ENCODE measurements around the gene SERPINB10. TPM values are rescaled to one million over a fixed set of nuclear protein-coding genes. Genes with fewer than 3 reads are reported as not detected.

The SERPINB10 gene
- total and polyA plus RNA-seq, 2 of the 8 experiments (the other 6 are each of a cell fraction or from before 2014, with no cell fraction given), result not detected

DNA sequence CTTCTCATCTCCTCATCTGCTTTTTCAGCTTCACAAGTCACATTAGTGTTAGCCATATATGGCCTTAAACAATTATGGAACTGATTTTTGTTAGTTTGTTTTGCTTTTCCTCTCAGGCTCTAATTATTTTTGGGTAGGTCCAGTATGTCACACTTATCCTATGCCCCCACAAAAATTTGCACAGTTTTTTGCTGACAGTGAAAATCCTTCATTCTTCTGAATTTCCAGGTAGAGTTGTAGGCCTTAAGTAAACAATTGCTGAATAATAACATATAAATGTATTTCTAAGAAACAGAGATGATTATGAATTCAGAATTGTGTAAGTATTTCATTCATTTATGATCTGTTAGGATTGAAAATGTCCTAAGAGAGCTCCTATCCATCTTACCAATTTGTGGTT, 8.6 kb upstream of the SERPINB10 start:
- Histone ChIP-seq H2AK5ac (ENCODE audit: low read depth, low read length) (no peak overlapping the region), H3K79me2 (ENCODE audit: control insufficient read depth in 1 of 2, insufficient read depth in 2 of 2, low read length in 2 of 2) (no peaks in the 10 kb centered on the region), H3K27ac (ENCODE audit: low read depth, low read length) (no peak overlapping the region), H2BK120ac (replicated peaks; ENCODE audit: low read depth, low read length) (no peak overlapping the region), H4K5ac (ENCODE audit: insufficient read length, low read depth, low read length) (no peak overlapping the region), H4K8ac (ENCODE audit: extremely low read depth, insufficient read depth, low read length) (no peak overlapping the region), H2BK5ac (ENCODE audit: low read depth, low read length) (no peak overlapping the region), H2BK20ac (ENCODE audit: low read length) (no peak overlapping the region), H3K4me2 (ENCODE audit: insufficient read depth in 1 of 2, low read depth in 2 of 2, low read length in 2 of 2) (no peak overlapping the region), H3K79me1 (ENCODE audit: low read depth, low read length) (no peaks in the 10 kb centered on the region), H3K56ac (replicated peaks; ENCODE audit: insufficient read length, low read depth, low read length) (no peak overlapping the region), H3K23ac (ENCODE audit: insufficient read length) (no peak overlapping the region), H4K20me1 (replicated peaks in 1 of 2; ENCODE audit: control insufficient read depth in 1 of 2, insufficient read depth in 2 of 2, low read length in 2 of 2) (no peaks in the 10 kb centered on the region), H3K4me3 (ENCODE audit: extremely low read depth in 1 of 4, insufficient read depth in 2 of 4, low read depth in 3 of 4, low read length in 4 of 4) (no peak overlapping the region), H2AFZ (ENCODE audit: low read length) (no peak overlapping the region), H3K4ac (replicated peaks; ENCODE audit: insufficient read length, low read depth, low read length) (no peak overlapping the region), H2BK12ac (ENCODE audit: low read depth, low read length) (no peak overlapping the region), H3K23me2 (ENCODE audit: low read depth, low read length) (no peaks in the 10 kb centered on the region), H3K4me1 (replicated peaks in 1 of 4; ENCODE audit: control insufficient read depth in 3 of 4, insufficient read depth in 4 of 4, low read length in 3 of 4) (no peaks in the 10 kb centered on the region), H3K36me3 (ENCODE audit: control insufficient read depth in 2 of 4, insufficient read depth in 4 of 4, low read length in 3 of 4) (no peaks in the 10 kb centered on the region), H3K9ac (replicated peaks in 1 of 4; ENCODE audit: extremely low read depth in 1 of 4, low read depth in 3 of 4, low read length in 3 of 4) (no peak overlapping the region), H3K9me3 (ENCODE audit: insufficient read depth in 2 of 2, low read depth in 1 of 2, low read length in 1 of 2) (no peaks in the 10 kb centered on the region), H3K18ac (ENCODE audit: extremely low read depth, low read length) (no peak overlapping the region), H4K91ac (replicated peaks; ENCODE audit: insufficient read length, low read length) (no peak overlapping the region), H2BK15ac (ENCODE audit: low read length) (no peak overlapping the region), H3K14ac (ENCODE audit: insufficient read length) (no peak overlapping the region), H3K27me3 (replicated peaks in 1 of 4; ENCODE audit: control insufficient read depth in 3 of 4, extremely low read depth in 1 of 4, insufficient read depth in 3 of 4, low read length in 3 of 4) (no peaks in the 10 kb centered on the region)
- FAIRE-seq (no peak), DNase-seq (ENCODE audit: low read depth in 1 of 2, low spot score in 2 of 2) (no peak)
- TF ChIP-seq SIX5 (IDR thresholded peaks at IDR 0.05; ENCODE audit: low read depth, low read length) (no peak), SP4 (IDR thresholded peaks at IDR 0.05; ENCODE audit: low read length) (no peak), EGR1 (IDR thresholded peaks at IDR 0.05; ENCODE audit: borderline replicate concordance, low read depth, low read length) (no peak), CBX8 (IDR thresholded peaks at IDR 0.05; ENCODE audit: borderline replicate concordance, low read depth, low read length) (no peak), POU5F1 (IDR thresholded peaks at IDR 0.05; ENCODE audit: low read depth, low read length) (no peak), RBBP5 (IDR thresholded peaks at IDR 0.05; ENCODE audit: borderline replicate concordance, low read depth, low read length) (no peak), ZNF274 (IDR thresholded peaks at IDR 0.05; ENCODE audit: borderline replicate concordance, extremely low read depth, low read length) (no peak), KDM5A (IDR thresholded peaks at IDR 0.05; ENCODE audit: low read length) (no peak), EP300 (IDR thresholded peaks at IDR 0.05; ENCODE audit: borderline replicate concordance in 1 of 2, low read depth in 2 of 2, low read length in 2 of 2) (no peak), SIRT6 (IDR thresholded peaks at IDR 0.05; ENCODE audit: low read length) (no peak), KDM1A (IDR thresholded peaks at IDR 0.05; ENCODE audit: borderline replicate concordance, low read length) (no peak), CEBPB (IDR thresholded peaks at IDR 0.05; ENCODE audit: low read depth, low read length) (no peak), POLR2A (IDR thresholded peaks at IDR 0.05; ENCODE audit: control extremely low read depth in 1 of 2, low read depth in 2 of 2, low read length in 2 of 2) (no peak), BCL11A (IDR thresholded peaks at IDR 0.05; ENCODE audit: low read depth in 2 of 2, low read length in 2 of 2) (no peak), TAF1 (IDR thresholded peaks at IDR 0.05; ENCODE audit: low read depth, low read length) (no peak), SP2 (IDR thresholded peaks at IDR 0.05; ENCODE audit: low read length) (no peak)
- TF ChIP-seq, protein P1, sequence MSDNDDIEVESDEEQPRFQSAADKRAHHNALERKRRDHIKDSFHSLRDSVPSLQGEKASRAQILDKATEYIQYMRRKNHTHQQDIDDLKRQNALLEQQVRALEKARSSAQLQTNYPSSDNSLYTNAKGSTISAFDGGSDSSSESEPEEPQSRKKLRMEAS (IDR thresholded peaks at IDR 0.05), result no peak
- POLR2A ChIA-PET (ENCODE audit: partially characterized antibody), result no interaction called here
- CTCF ChIA-PET (ENCODE audit: partially characterized antibody), result interaction anchor here (2.7 kb wide), 1 partner anchor 37 kb away, joined by 9 read pairs; no protein-coding TSS in a partner anchor

All from H1 (cell line).